ENCODE results near the gene STING1. TPM values are rescaled to one million over a fixed set of nuclear protein-coding genes. Genes with fewer than 3 reads are reported as not detected.

The STING1 gene
- total and polyA plus RNA-seq, 2 of the 13 experiments (the other 11 are each of a cell fraction or from before 2014, with no cell fraction given): 1.3 to 4.4 TPM

DNA sequence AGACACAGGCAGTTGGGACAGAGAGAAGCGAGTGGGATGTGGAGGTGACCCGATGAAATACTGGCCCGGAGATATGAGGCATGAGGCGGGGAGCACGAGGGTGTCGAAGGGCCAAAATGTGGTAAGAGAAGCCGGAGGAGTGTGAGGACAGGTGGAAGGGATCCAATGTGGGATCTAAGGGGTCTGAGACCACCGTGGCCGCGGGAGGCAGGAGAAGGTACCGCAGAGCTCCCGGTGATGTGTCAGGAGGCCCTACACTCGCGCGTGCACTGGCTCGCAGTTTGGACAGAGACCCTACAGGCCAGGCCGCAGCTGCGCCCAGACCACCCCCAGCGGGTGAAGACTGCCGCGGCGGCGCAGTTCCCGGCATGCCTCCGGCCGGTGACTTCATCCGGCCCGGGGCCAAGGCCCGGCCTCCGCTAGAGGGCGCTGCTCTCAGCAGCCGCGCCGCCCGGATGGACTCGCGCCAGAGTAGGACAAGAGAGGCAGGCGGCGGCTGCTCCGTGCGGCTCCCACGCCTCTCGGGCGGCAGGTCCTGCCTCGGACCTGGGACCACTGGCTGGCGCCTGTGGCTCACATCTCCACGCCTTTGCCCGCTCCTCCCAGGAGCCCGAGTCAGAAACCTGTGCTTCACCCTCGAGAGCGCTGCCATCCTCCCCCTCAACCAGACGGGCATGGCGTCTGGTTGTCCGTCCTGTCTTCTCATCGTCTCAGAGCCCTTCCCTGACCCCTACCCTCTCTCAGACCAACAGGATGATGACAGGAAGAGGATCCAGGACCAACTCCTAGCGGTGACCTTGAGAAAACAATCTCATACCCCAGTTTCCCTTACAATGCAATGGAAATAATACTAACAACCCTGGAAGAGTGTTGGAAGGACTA, 35.4 kb upstream of the STING1 start (continued):
- TF ChIP-seq TSC22D2 (CRISPR knock-in tag; IDR thresholded peaks at IDR 0.05; ENCODE audit: borderline replicate concordance) (no peak; the same call in 1 of the 2 replicates), ARNT (IDR thresholded peaks at IDR 0.05) (no peak), MED1 (CRISPR knock-in tag; IDR thresholded peaks at IDR 0.05) (peak; percentile 89), ZBTB25 (CRISPR knock-in tag; IDR thresholded peaks at IDR 0.05) (peak; percentile 70; the same call in 1 of the 2 replicates), HNRNPUL1 (IDR thresholded peaks at IDR 0.05; ENCODE audit: low read depth, low read length) (no peak), ZNF570 (CRISPR knock-in tag; IDR thresholded peaks at IDR 0.05; ENCODE audit: borderline replicate concordance) (no peak), NFATC3 (CRISPR knock-in tag; IDR thresholded peaks at IDR 0.05) (0 out of 2 replicates have a peak, but pooled peaks have one; percentile 66), CBFB (CRISPR knock-in tag; IDR thresholded peaks at IDR 0.05) (peak; percentile 65; the same call in 1 of the 2 replicates), ZNF543 (CRISPR knock-in tag; IDR thresholded peaks at IDR 0.05) (peak; percentile 34; the same call in 1 of the 2 replicates), ZNF230 (CRISPR knock-in tag; IDR thresholded peaks at IDR 0.05) (peak; percentile 68), ZNF879 (CRISPR knock-in tag; IDR thresholded peaks at IDR 0.05) (no peak), GZF1 (CRISPR knock-in tag; IDR thresholded peaks at IDR 0.05) (no peak), ZSCAN9 (CRISPR knock-in tag; IDR thresholded peaks at IDR 0.05; ENCODE audit: borderline replicate concordance) (no peak; the same call in 1 of the 2 replicates), ZNF350 (CRISPR knock-in tag; IDR thresholded peaks at IDR 0.05; ENCODE audit: borderline replicate concordance, low read depth) (peak; percentile 77; the same call in 1 of the 2 replicates), CHD4 (IDR thresholded peaks at IDR 0.05; ENCODE audit: borderline replicate concordance, low read length) (no peak), ZNF530 (CRISPR knock-in tag; IDR thresholded peaks at IDR 0.05; ENCODE audit: low read depth) (peak; percentile 67; the same call in 1 of the 2 replicates), DPF2 (CRISPR knock-in tag; IDR thresholded peaks at IDR 0.05; ENCODE audit: borderline replicate concordance, low read depth) (no peak), BHLHE40 (IDR thresholded peaks at IDR 0.05; ENCODE audit: low read length) (peak; percentile 51), ZNF761 (CRISPR knock-in tag; conservative IDR thresholded peaks at IDR 0.05) (peak; percentile 87; the same call in 1 of the 2 replicates), ZNF12 (CRISPR knock-in tag; IDR thresholded peaks at IDR 0.05) (peak; percentile 53; the same call in 1 of the 2 replicates), ZNF672 (CRISPR knock-in tag; IDR thresholded peaks at IDR 0.05) (no peak), RXRA (CRISPR knock-in tag; IDR thresholded peaks at IDR 0.05) (peak; percentile 87), JUN (CRISPR knock-in tag; IDR thresholded peaks at IDR 0.05) (peak; percentile 96), HMGA1 (CRISPR knock-in tag; conservative IDR thresholded peaks at IDR 0.05) (no peak), ZNF235 (CRISPR knock-in tag; IDR thresholded peaks at IDR 0.05; ENCODE audit: borderline replicate concordance) (0 out of 2 replicates have a peak, but pooled peaks have one; percentile 30), REL (CRISPR knock-in tag; conservative IDR thresholded peaks at IDR 0.05) (no peak), MEIS1 (CRISPR knock-in tag; IDR thresholded peaks at IDR 0.05; ENCODE audit: borderline replicate concordance) (no peak; the same call in 1 of the 2 replicates), ONECUT2 (CRISPR knock-in tag; IDR thresholded peaks at IDR 0.05) (no peak), ZNF30 (CRISPR knock-in tag; IDR thresholded peaks at IDR 0.05) (no peak), ZNF468 (CRISPR knock-in tag; IDR thresholded peaks at IDR 0.05) (0 out of 2 replicates have a peak, but pooled peaks have one; percentile 61)
- TF ChIP-seq, protein P1, sequence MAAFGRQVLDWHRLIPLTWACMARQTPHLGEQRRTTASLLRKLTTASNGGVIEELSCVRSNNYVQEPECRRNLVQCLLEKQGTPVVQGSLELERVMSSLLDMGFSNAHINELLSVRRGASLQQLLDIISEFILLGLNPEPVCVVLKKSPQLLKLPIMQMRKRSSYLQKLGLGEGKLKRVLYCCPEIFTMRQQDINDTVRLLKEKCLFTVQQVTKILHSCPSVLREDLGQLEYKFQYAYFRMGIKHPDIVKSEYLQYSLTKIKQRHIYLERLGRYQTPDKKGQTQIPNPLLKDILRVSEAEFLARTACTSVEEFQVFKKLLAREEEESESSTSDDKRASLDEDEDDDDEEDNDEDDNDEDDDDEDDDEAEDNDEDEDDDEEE (CRISPR knock-in tag; IDR thresholded peaks at IDR 0.05): peak; percentile 82; the same call in 1 of the 2 replicates

All from HepG2 (cell line).